GM19438 (cell line): ENCODE data around the gene OR8A1.

Experiments used
- ATAC-seq: cut with Tn5 transposase; IDR thresholded peaks from one replicate; pipeline ENCODE4 v1.9.1; 2021; ENCODE audit warnings: low read depth; ENCODE audit not compliant: unreplicated experiment

Gene OR8A1

GRCh38 chr11:124569697-124570096, at the start of gene OR8A1:
Gene OR8A1, plus strand, starts transcription at chr11:124569997. Its CDS starts 123 bp downstream, at chr11:124570120.
- ATAC-seq, result no peak

GRCh38 chr11:124520550-124520854, 49.3 kb upstream of the OR8A1 start:
- ATAC-seq, result no peak

GRCh38 chr11:124533626-124534025, 36.2 kb upstream of the OR8A1 start:
- no peak for ATAC-seq

- ATAC-seq, result no peak
Measured at GRCh38 chr11:124534051-124534450, 35.7 kb upstream of the OR8A1 start.

- ATAC-seq, result no peak
Measured at GRCh38 chr11:124535552-124536232, 34.1 kb upstream of the OR8A1 start.

- ATAC-seq, result no peak
Measured at GRCh38 chr11:124536520-124536919, 33.3 kb upstream of the OR8A1 start.

GRCh38 chr11:124538019-124538418, 31.8 kb upstream of the OR8A1 start:
- no peak for ATAC-seq

- no peak for ATAC-seq
Measured at GRCh38 chr11:124541204-124541603, 28.6 kb upstream of the OR8A1 start.

GRCh38 chr11:124543145-124543544, 26.7 kb upstream of the OR8A1 start:
- ATAC-seq, result no peak

GRCh38 chr11:124543554-124543953, 26.2 kb upstream of the OR8A1 start, which contains the start of gene OR8B12:
Gene OR8B12, minus strand, starts transcription at chr11:124543654. Its CDS starts 0 bp downstream, at chr11:124543654.
- ATAC-seq, result no peak

- no peak for ATAC-seq
Measured at GRCh38 chr11:124551189-124551588, 18.6 kb upstream of the OR8A1 start.

GRCh38 chr11:124551987-124552386, 17.8 kb upstream of the OR8A1 start:
- ATAC-seq, result no peak

GRCh38 chr11:124556828-124557227, 13.0 kb upstream of the OR8A1 start:
- ATAC-seq, result no peak

- no peak for ATAC-seq
Measured at GRCh38 chr11:124570160-124570559, 363 bp downstream of the OR8A1 start.

- no peak for ATAC-seq
Measured at GRCh38 chr11:124577716-124578427, 8.1 kb downstream of the OR8A1 start.

- ATAC-seq, result no peak
Measured at GRCh38 chr11:124578761-124579160, 9.0 kb downstream of the OR8A1 start.

GRCh38 chr11:124581817-124582216, 12.0 kb downstream of the OR8A1 start:
- ATAC-seq, result no peak

GRCh38 chr11:124582565-124582964, 12.8 kb downstream of the OR8A1 start:
- no peak for ATAC-seq

- no peak for ATAC-seq
Measured at GRCh38 chr11:124583781-124584180, 14.0 kb downstream of the OR8A1 start.

- ATAC-seq, result no peak
Measured at GRCh38 chr11:124584681-124585372, 15.0 kb downstream of the OR8A1 start.

- ATAC-seq, result no peak
Measured at GRCh38 chr11:124586238-124586860, 16.6 kb downstream of the OR8A1 start.
